Liver (tissue), 9 donors: Measurements from ENCODE around the gene RPA3. TPM values are rescaled to one million over a fixed set of nuclear protein-coding genes. Genes with fewer than 3 reads are reported as not detected.

Experiments used
- DNase-seq: peaks from one replicate; pipeline ENCODE4 v3.0.0-alpha.2; 2017; ENCODE audit warnings: low spot score
- H3K27ac ChIP-seq, 2 donors: one replicate each; pipeline ENCODE4 v1.7.0; 2013; ENCODE audit warnings: inconsistent platforms in 2 of 2, low read length in 2 of 2, control low read depth in 1 of 2, low read depth in 1 of 2, mild to moderate bottlenecking in 1 of 2
- H3K27me3 ChIP-seq, 4 donors: one replicate each; pipeline versions ENCODE4 v1.6.1 to v1.7.0; 2013; ENCODE audit warnings: low read length in 3 of 4, inconsistent platforms in 1 of 4, mild to moderate bottlenecking in 1 of 4, moderate library complexity in 1 of 4; ENCODE audit not compliant: control insufficient read depth in 4 of 4, insufficient read depth in 4 of 4
- H3K36me3 ChIP-seq, 4 donors: one replicate each; pipeline versions ENCODE4 v1.6.1 to v1.7.0; 2013; ENCODE audit warnings: low read length in 3 of 4, mild to moderate bottlenecking in 3 of 4, low read depth in 1 of 4, moderate library complexity in 1 of 4; ENCODE audit not compliant: control insufficient read depth in 4 of 4, insufficient read depth in 3 of 4
- H3K4me1 ChIP-seq, 4 donors: one replicate each; pipeline versions ENCODE4 v1.6.1 to v1.7.0; 2013; ENCODE audit warnings: low read length in 3 of 4, mild to moderate bottlenecking in 3 of 4, moderate library complexity in 1 of 4; ENCODE audit not compliant: control insufficient read depth in 4 of 4, insufficient read depth in 4 of 4
- H3K4me3 ChIP-seq, 3 donors: one replicate each; pipeline versions ENCODE4 v1.6.1 to v1.7.0; 2013; ENCODE audit warnings: low read length in 3 of 3, control low read depth in 1 of 3, low read depth in 1 of 3, mild to moderate bottlenecking in 1 of 3
- H3K9ac ChIP-seq, 2 donors: one replicate each; pipeline ENCODE4 v1.7.0; 2013; ENCODE audit warnings: low read length in 2 of 2, mild to moderate bottlenecking in 2 of 2, moderate library complexity in 2 of 2, control low read depth in 1 of 2, low read depth in 1 of 2
- H3K9me3 ChIP-seq, 4 donors: one replicate each; pipeline versions ENCODE4 v1.6.1 to v1.7.0; 2013; ENCODE audit warnings: low read length in 3 of 4; ENCODE audit not compliant: control insufficient read depth in 4 of 4
- ATF3 ChIP-seq: IDR thresholded peaks from 2 replicates; pipeline ENCODE4 v1.6.1; 2016; ENCODE audit warnings: antibody characterized with exemption
- CTCF ChIP-seq: fragments of 150-350 bp; IDR thresholded peaks from 2 replicates; pipeline ENCODE4 v1.5.1; 2017; ENCODE audit warnings: improper control_type of control experiment, low read depth, low read length; ENCODE audit not compliant: missing input control
- EGR1 ChIP-seq, 2 donors: IDR thresholded peaks; 2 replicates each; pipeline ENCODE4 v1.6.1; 2016 to 2018; ENCODE audit warnings: antibody characterized with exemption in 2 of 2, low read depth in 2 of 2
- FOXA1 ChIP-seq: IDR thresholded peaks from 2 replicates; pipeline ENCODE4 v1.6.1; 2016; ENCODE audit warnings: antibody characterized with exemption
- FOXA2 ChIP-seq: IDR thresholded peaks from 2 replicates; pipeline ENCODE4 v1.6.1; 2016; ENCODE audit warnings: antibody characterized with exemption
- HNF4G ChIP-seq: IDR thresholded peaks from 2 replicates; pipeline ENCODE4 v1.6.1; 2016; ENCODE audit warnings: antibody characterized with exemption
- JUND ChIP-seq, 2 donors: IDR thresholded peaks; 2 replicates each; pipeline ENCODE4 v1.6.1; 2016; ENCODE audit warnings: antibody characterized with exemption in 2 of 2
- MAX ChIP-seq: IDR thresholded peaks from 2 replicates; pipeline ENCODE4 v1.6.1; 2016; ENCODE audit warnings: antibody characterized with exemption
- RAD21 ChIP-seq, 2 donors: IDR thresholded peaks; 2 replicates each; pipeline ENCODE4 v1.6.1; 2016; ENCODE audit warnings: antibody characterized with exemption in 2 of 2, mild to moderate bottlenecking in 2 of 2
- RXRA ChIP-seq, 2 donors: IDR thresholded peaks; 2 replicates each; pipeline ENCODE4 v1.6.1; 2017 to 2018; ENCODE audit warnings: antibody characterized with exemption in 2 of 2, mild to moderate bottlenecking in 1 of 2
- YY1 ChIP-seq: IDR thresholded peaks from 2 replicates; pipeline ENCODE4 v1.6.1; 2016; ENCODE audit warnings: antibody characterized with exemption, mild to moderate bottlenecking
- WGBS: extraction: QIAGEN DNeasy Blood & Tissue Kit; methylation state at CpG from one replicate; pipeline ENCODE4 v1.1.7; 2013; 5-methylcytosine and 5-hydroxymethylcytosine counted together
- polyA plus RNA-seq, 2 donors: library from polyadenylated mRNA; stranded (reverse) in 1 of 2; unstranded in 1 of 2; fragments of 200-250 nt in 1 of 2; fragments of >200 nt in 1 of 2; fragmentation: Nextera tagmentation in 1 of 2; extraction: Ambion mirVana in 1 of 2; gene quantifications; one replicate each; pipeline versions ENCODE4 v1.2.1 to v1.2.3, GENCODE V29; 2013 to 2015
- total RNA-seq, 2 donors: library from RNA; depleted of rRNA; stranded (reverse); fragments of >200 nt; gene quantifications; one replicate each; pipeline ENCODE4 v1.2.3, GENCODE V29; 2014
- TF ChIP-seq, protein P1 (sequence below): IDR thresholded peaks from 2 replicates; pipeline ENCODE4 v1.6.1; 2016; ENCODE audit warnings: antibody characterized with exemption
- TF ChIP-seq, protein P2 (sequence below): IDR thresholded peaks from 2 replicates; pipeline ENCODE4 v1.6.1; 2016; ENCODE audit warnings: antibody characterized with exemption, mild to moderate bottlenecking
- donor health status: healthy.
- donor health status: healthy.
- donor health status: healthy.
- donor health status: healthy.
- donor health status: healthy.

The RPA3 gene
- total and polyA plus RNA-seq, 4 donors, result 13.0 to 53.1 (median 18.6) TPM

DNA sequence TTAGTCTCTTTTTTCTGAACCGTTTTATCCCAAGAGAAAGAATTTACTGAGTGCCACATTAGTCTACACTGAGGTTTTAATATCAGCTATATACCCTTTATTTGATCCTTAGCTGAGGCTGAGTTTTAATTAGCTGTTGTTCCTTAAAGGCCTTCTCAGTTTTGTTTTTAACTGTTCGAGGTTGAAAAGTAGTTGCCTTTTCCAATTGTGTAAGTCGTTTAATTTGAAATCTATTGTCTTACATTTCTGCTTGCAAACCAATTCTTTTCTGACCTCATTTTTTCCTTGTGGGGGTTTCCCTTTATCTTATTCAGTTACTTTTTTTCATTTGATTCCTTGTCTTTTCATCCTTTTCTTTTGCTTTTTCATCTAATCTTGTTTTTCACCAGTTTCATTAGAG is 47.0 kb downstream of the RPA3 start (continued):
- TF ChIP-seq ATF3, result no peak
- TF ChIP-seq FOXA1, result no peak
- no peak for TF ChIP-seq RAD21 (IDR thresholded peaks at IDR 0.05)
- TF ChIP-seq FOXA2, result no peak
- no peak for TF ChIP-seq RXRA (IDR thresholded peaks at IDR 0.05)
- no peak for TF ChIP-seq HNF4G
- TF ChIP-seq, protein P1, sequence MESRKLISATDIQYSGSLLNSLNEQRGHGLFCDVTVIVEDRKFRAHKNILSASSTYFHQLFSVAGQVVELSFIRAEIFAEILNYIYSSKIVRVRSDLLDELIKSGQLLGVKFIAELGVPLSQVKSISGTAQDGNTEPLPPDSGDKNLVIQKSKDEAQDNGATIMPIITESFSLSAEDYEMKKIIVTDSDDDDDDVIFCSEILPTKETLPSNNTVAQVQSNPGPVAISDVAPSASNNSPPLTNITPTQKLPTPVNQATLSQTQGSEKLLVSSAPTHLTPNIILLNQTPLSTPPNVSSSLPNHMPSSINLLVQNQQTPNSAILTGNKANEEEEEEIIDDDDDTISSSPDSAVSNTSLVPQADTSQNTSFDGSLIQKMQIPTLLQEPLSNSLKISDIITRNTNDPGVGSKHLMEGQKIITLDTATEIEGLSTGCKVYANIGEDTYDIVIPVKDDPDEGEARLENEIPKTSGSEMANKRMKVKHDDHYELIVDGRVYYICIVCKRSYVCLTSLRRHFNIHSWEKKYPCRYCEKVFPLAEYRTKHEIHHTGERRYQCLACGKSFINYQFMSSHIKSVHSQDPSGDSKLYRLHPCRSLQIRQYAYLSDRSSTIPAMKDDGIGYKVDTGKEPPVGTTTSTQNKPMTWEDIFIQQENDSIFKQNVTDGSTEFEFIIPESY, result no peak
- TF ChIP-seq JUND (IDR thresholded peaks at IDR 0.05), result no peak

GRCh38 chr7:7670490-7670889 is 47.9 kb downstream of the RPA3 start:
- 96% methylated on average over 3 of the region's 3 CpGs for WGBS

More at GRCh38 chr7:7670490-7670889, 47.9 kb downstream of the RPA3 start:
- Histone ChIP-seq H3K4me1 (no peaks in the 10 kb centered on the region), H3K27ac (no peak overlapping the region), H3K4me3 (no peak overlapping the region), H3K36me3 (peaks cover 0 to 7% (median 2%) of the 10 kb centered on the region in 4 donors), H3K9me3 (no peaks in the 10 kb centered on the region), H3K27me3 (no peaks in the 10 kb centered on the region), H3K9ac (no peak overlapping the region)
- TF ChIP-seq, protein P2, sequence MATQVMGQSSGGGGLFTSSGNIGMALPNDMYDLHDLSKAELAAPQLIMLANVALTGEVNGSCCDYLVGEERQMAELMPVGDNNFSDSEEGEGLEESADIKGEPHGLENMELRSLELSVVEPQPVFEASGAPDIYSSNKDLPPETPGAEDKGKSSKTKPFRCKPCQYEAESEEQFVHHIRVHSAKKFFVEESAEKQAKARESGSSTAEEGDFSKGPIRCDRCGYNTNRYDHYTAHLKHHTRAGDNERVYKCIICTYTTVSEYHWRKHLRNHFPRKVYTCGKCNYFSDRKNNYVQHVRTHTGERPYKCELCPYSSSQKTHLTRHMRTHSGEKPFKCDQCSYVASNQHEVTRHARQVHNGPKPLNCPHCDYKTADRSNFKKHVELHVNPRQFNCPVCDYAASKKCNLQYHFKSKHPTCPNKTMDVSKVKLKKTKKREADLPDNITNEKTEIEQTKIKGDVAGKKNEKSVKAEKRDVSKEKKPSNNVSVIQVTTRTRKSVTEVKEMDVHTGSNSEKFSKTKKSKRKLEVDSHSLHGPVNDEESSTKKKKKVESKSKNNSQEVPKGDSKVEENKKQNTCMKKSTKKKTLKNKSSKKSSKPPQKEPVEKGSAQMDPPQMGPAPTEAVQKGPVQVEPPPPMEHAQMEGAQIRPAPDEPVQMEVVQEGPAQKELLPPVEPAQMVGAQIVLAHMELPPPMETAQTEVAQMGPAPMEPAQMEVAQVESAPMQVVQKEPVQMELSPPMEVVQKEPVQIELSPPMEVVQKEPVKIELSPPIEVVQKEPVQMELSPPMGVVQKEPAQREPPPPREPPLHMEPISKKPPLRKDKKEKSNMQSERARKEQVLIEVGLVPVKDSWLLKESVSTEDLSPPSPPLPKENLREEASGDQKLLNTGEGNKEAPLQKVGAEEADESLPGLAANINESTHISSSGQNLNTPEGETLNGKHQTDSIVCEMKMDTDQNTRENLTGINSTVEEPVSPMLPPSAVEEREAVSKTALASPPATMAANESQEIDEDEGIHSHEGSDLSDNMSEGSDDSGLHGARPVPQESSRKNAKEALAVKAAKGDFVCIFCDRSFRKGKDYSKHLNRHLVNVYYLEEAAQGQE, result no peak
- no peak for TF ChIP-seq YY1
- no peak for TF ChIP-seq MAX
- no peak for TF ChIP-seq EGR1 (IDR thresholded peaks at IDR 0.05; ENCODE audit: low read depth in 2 of 2)
- no peak for TF ChIP-seq CTCF
- no peak for TF ChIP-seq FOXA1
- no peak for DNase-seq
